Measurements from ENCODE around the gene AQP12B.

DNA sequence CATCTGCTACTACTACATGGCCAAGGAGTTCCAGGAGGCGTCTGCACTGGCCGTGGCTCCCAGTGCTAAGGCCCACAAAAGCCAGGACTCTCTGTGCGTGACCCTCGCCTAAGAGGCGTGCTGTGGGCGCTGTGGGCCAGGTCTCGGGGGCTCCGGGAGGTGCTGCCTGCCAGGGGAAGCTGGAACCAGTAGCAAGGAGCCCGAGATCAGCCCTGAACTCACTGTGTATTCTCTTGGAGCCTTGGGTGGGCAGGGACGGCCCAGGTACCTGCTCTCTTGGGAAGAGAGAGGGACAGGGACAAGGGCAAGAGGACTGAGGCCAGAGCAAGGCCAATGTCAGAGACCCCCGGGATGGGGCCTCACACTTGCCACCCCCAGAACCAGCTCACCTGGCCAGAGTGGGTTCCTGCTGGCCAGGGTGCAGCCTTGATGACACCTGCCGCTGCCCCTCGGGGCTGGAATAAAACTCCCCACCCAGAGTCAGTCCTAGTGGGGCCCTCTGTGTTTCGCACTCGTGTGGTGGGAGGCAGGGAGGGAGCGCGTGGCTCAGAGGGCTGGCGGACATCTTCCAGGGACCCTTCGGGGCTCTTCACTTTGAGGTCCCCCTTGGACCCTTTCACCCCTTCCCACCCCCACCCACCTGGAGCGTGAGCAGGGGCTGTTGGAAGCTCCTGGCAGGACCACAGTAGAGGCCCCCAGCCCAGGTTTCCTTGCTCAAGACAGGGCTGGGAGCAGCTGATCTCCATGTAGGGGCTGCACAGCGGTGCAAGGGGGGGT, 51.7 kb downstream of the AQP12B start:
- TF ChIP-seq EZH2 (IDR thresholded peaks at IDR 0.05; ENCODE audit: borderline replicate concordance, low read depth, low read length) (no peak), CBFA2T3 (IDR thresholded peaks at IDR 0.05) (no peak), BRCA1 (IDR thresholded peaks at IDR 0.05) (no peak), BRCA1 (CRISPR knock-in tag; IDR thresholded peaks at IDR 0.05) (no peak), TAF1 (IDR thresholded peaks at IDR 0.05; ENCODE audit: control insufficient read depth, extremely low read depth, insufficient read depth, low read length, severe bottlenecking) (no peak), CC2D1A (IDR thresholded peaks at IDR 0.05) (no peak), CREB1 (IDR thresholded peaks at IDR 0.05) (no peak), CREB1 (CRISPR knock-in tag; IDR thresholded peaks at IDR 0.05) (no peak), NRF1 (conservative IDR thresholded peaks at IDR 0.05 in 1 of 2, IDR thresholded peaks at IDR 0.05 in 1 of 2) (no peak)
- TF ChIP-seq, protein P1, sequence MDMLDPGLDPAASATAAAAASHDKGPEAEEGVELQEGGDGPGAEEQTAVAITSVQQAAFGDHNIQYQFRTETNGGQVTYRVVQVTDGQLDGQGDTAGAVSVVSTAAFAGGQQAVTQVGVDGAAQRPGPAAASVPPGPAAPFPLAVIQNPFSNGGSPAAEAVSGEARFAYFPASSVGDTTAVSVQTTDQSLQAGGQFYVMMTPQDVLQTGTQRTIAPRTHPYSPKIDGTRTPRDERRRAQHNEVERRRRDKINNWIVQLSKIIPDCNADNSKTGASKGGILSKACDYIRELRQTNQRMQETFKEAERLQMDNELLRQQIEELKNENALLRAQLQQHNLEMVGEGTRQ (CRISPR knock-in tag; IDR thresholded peaks at IDR 0.05), result no peak
- TF ChIP-seq, protein P2, sequence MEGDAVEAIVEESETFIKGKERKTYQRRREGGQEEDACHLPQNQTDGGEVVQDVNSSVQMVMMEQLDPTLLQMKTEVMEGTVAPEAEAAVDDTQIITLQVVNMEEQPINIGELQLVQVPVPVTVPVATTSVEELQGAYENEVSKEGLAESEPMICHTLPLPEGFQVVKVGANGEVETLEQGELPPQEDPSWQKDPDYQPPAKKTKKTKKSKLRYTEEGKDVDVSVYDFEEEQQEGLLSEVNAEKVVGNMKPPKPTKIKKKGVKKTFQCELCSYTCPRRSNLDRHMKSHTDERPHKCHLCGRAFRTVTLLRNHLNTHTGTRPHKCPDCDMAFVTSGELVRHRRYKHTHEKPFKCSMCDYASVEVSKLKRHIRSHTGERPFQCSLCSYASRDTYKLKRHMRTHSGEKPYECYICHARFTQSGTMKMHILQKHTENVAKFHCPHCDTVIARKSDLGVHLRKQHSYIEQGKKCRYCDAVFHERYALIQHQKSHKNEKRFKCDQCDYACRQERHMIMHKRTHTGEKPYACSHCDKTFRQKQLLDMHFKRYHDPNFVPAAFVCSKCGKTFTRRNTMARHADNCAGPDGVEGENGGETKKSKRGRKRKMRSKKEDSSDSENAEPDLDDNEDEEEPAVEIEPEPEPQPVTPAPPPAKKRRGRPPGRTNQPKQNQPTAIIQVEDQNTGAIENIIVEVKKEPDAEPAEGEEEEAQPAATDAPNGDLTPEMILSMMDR (IDR thresholded peaks at IDR 0.05 in 2 of 3, conservative IDR thresholded peaks at IDR 0.05 in 1 of 3; ENCODE audit: insufficient read depth in 2 of 3, low read depth in 1 of 3, low read length in 3 of 3), result no peak
- TF ChIP-seq, protein P3, sequence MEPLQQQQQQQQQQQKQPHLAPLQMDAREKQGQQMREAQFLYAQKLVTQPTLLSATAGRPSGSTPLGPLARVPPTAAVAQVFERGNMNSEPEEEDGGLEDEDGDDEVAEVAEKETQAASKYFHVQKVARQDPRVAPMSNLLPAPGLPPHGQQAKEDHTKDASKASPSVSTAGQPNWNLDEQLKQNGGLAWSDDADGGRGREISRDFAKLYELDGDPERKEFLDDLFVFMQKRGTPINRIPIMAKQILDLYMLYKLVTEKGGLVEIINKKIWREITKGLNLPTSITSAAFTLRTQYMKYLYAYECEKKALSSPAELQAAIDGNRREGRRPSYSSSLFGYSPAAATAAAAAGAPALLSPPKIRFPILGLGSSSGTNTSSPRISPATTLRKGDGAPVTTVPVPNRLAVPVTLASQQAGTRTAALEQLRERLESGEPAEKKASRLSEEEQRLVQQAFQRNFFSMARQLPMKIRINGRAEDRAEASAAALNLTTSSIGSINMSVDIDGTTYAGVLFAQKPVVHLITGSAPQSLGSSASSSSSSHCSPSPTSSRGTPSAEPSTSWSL (CRISPR knock-in tag; IDR thresholded peaks at IDR 0.05; ENCODE audit: borderline replicate concordance), result no peak
- TF ChIP-seq, protein P4, sequence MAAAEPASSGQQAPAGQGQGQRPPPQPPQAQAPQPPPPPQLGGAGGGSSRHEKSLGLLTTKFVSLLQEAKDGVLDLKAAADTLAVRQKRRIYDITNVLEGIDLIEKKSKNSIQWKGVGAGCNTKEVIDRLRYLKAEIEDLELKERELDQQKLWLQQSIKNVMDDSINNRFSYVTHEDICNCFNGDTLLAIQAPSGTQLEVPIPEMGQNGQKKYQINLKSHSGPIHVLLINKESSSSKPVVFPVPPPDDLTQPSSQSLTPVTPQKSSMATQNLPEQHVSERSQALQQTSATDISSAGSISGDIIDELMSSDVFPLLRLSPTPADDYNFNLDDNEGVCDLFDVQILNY (CRISPR knock-in tag; IDR thresholded peaks at IDR 0.05), result no peak
